GM12865 (cell line): Measurements from ENCODE around the gene TBCD.

Experiments
- DNase-seq: peaks from one replicate; pipeline ENCODE4 v3.0.0; 2010; ENCODE audit warnings: low read depth
- H3K4me3 ChIP-seq: 2 replicates; pipeline ENCODE4 v1.5.1; 2011; ENCODE audit warnings: mild to moderate bottlenecking, low read depth, low read length, control low read depth
- CTCF ChIP-seq: IDR thresholded peaks from 2 replicates; pipeline ENCODE4 v1.5.1; 2011; ENCODE audit warnings: low read length, control low read depth, low read depth, inconsistent platforms; ENCODE audit not compliant: insufficient read depth; ENCODE audit errors: missing control alignments

The TBCD gene

GRCh38 chr17:82797061-82797460 is 45.2 kb downstream of the TBCD start:
- H3K4me3 ChIP-seq, result no peak overlapping the region
- no peak for DNase-seq
- TF ChIP-seq CTCF, result no peak

- no peak for DNase-seq
- H3K4me3 ChIP-seq, result no peak overlapping the region
- TF ChIP-seq CTCF, result no peak
Observed at GRCh38 chr17:82798752-82799151, 46.9 kb downstream of the TBCD start.

- no peak for TF ChIP-seq CTCF
- H3K4me3 ChIP-seq, result no peak overlapping the region
- DNase-seq, result no peak
Observed at GRCh38 chr17:82799591-82799990, 47.7 kb downstream of the TBCD start.

GRCh38 chr17:82800885-82801284 is 49.0 kb downstream of the TBCD start:
- no peak for DNase-seq
- H3K4me3 ChIP-seq, result no peak overlapping the region
- TF ChIP-seq CTCF, result no peak

GRCh38 chr17:82801377-82801970 is 49.6 kb downstream of the TBCD start:
- DNase-seq, result no peak
- TF ChIP-seq CTCF, result no peak
- no peak overlapping the region for H3K4me3 ChIP-seq

GRCh38 chr17:82802075-82802780 is 50.4 kb downstream of the TBCD start:
- no peak for DNase-seq
- H3K4me3 ChIP-seq, result no peak overlapping the region
- TF ChIP-seq CTCF, result no peak

- TF ChIP-seq CTCF, result no peak
- DNase-seq, result no peak
Observed at GRCh38 chr17:82803185-82803584, 51.3 kb downstream of the TBCD start.

More at GRCh38 chr17:82803185-82803584, 51.3 kb downstream of the TBCD start:
- no peak overlapping the region for H3K4me3 ChIP-seq
